ENCODE data around the gene AKR1C1. TPM values are rescaled to one million over a fixed set of nuclear protein-coding genes. Genes with fewer than 3 reads are reported as not detected.
"Not testable (repeated sequence)": the region's sequence is repeated elsewhere in the genome, so short reads cannot be mapped to it uniquely, and the experiment has no call there.

Gene AKR1C1
- total and polyA plus RNA-seq, 2 donors (not counting 3 experiments of a cell fraction or from before 2014, with no cell fraction given): 1.5 to 5.5 TPM

GRCh38 chr10:4990217-4990616 is 27.0 kb downstream of the AKR1C1 start:
- no peak overlapping the region for H3K4me2 ChIP-seq (ENCODE audit: insufficient read depth, low read length)
- no peak overlapping the region for H3K9ac ChIP-seq (replicated peaks; ENCODE audit: extremely low read depth, insufficient read depth, low read length)
- H3K4me3 ChIP-seq (replicated peaks in 1 of 3; ENCODE audit: insufficient read depth in 1 of 3, low read depth in 1 of 3, low read length in 3 of 3): no peak overlapping the region
- no peaks in the 10 kb centered on the region for H3K79me2 ChIP-seq (ENCODE audit: control insufficient read depth, insufficient read depth, low read length)
- H3K36me3 ChIP-seq (ENCODE audit: control insufficient read depth in 2 of 2, extremely low read depth in 1 of 2, insufficient read depth in 2 of 2, low read length in 2 of 2): no peaks in the 10 kb centered on the region
- dilution Hi-C loops (cut with MboI; ENCODE audit: extremely low pct_ligation_motif_present, low sequenced_read_pairs) (no loop called here), intact Hi-C loops (cut with micrococcal nuclease) (no loop called here)
- no peaks in the 10 kb centered on the region for H3K9me1 ChIP-seq (replicated peaks; ENCODE audit: control insufficient read depth, extremely low read depth, insufficient read depth, low read length)
- DNase-seq (ENCODE audit: low read depth, low spot score) (no peak), FAIRE-seq (no peak)
- ChIA-PET POLR2A (no interaction called here), CTCF (interaction anchor here (0.6 kb wide), 1 partner anchor 652 kb away, joined by 3 read pairs; no protein-coding TSS in a partner anchor)
- H4K20me1 ChIP-seq (replicated peaks; ENCODE audit: control insufficient read depth, extremely low read depth, insufficient read depth, low read length): no peaks in the 10 kb centered on the region
- H3K4me1 ChIP-seq (ENCODE audit: control insufficient read depth, extremely low read depth, insufficient read depth, low read length): no peaks in the 10 kb centered on the region
- peaks cover 0 to 3% of the 10 kb centered on the region in 2 experiments for H3K27me3 ChIP-seq (ENCODE audit: control insufficient read depth in 2 of 2, insufficient read depth in 2 of 2, low read length in 2 of 2)
- H3K9me3 ChIP-seq (replicated peaks; ENCODE audit: control insufficient read depth, insufficient read depth, low read length): no peaks in the 10 kb centered on the region
- TF ChIP-seq FOS (IDR thresholded peaks at IDR 0.05; ENCODE audit: borderline replicate concordance, insufficient read depth, low read length): no peak
- TF ChIP-seq MYC (IDR thresholded peaks at IDR 0.05; ENCODE audit: low read depth, low read length): no peak
- TF ChIP-seq MAX (IDR thresholded peaks at IDR 0.05; ENCODE audit: insufficient read depth, insufficient read length): no peak
- no peak for TF ChIP-seq GATA2 (IDR thresholded peaks at IDR 0.05; ENCODE audit: insufficient read depth, insufficient read length, low read depth, low read length)
- no peak for TF ChIP-seq POLR2AphosphoS5 (IDR thresholded peaks at IDR 0.05; ENCODE audit: insufficient read depth, low read depth, low read length)
- no peak for TF ChIP-seq JUN (IDR thresholded peaks at IDR 0.05; ENCODE audit: borderline replicate concordance, insufficient read depth, insufficient read length, low read depth)
- no peak for TF ChIP-seq POLR2A (IDR thresholded peaks at IDR 0.05; ENCODE audit: low read depth, low read length)
- BruUV-seq (replicated peaks): no TSS peak
- no peak overlapping the region for H2AFZ ChIP-seq (ENCODE audit: low read depth, low read length)
- no peak overlapping the region for H3K27ac ChIP-seq (ENCODE audit: insufficient read depth, low read depth, low read length)

- H3K9me3 ChIP-seq (replicated peaks; ENCODE audit: control insufficient read depth, insufficient read depth, low read length); H3K36me3 ChIP-seq (ENCODE audit: control insufficient read depth in 2 of 2, extremely low read depth in 1 of 2, insufficient read depth in 2 of 2, low read length in 2 of 2); H4K20me1 ChIP-seq (replicated peaks; ENCODE audit: control insufficient read depth, extremely low read depth, insufficient read depth, low read length); BruUV-seq (replicated peaks); H3K27ac ChIP-seq (ENCODE audit: insufficient read depth, low read depth, low read length); H3K4me1 ChIP-seq (ENCODE audit: control insufficient read depth, extremely low read depth, insufficient read depth, low read length); FAIRE-seq; CTCF ChIA-PET; intact Hi-C loops (cut with micrococcal nuclease); H2AFZ ChIP-seq (ENCODE audit: low read depth, low read length); POLR2A ChIA-PET; H3K27me3 ChIP-seq (ENCODE audit: control insufficient read depth in 2 of 2, insufficient read depth in 2 of 2, low read length in 2 of 2); H3K4me2 ChIP-seq (ENCODE audit: insufficient read depth, low read length); H3K4me3 ChIP-seq (replicated peaks in 1 of 3; ENCODE audit: insufficient read depth in 1 of 3, low read depth in 1 of 3, low read length in 3 of 3); DNase-seq (ENCODE audit: low read depth, low spot score); H3K9me1 ChIP-seq (replicated peaks; ENCODE audit: control insufficient read depth, extremely low read depth, insufficient read depth, low read length); H3K79me2 ChIP-seq (ENCODE audit: control insufficient read depth, insufficient read depth, low read length); H3K9ac ChIP-seq (replicated peaks; ENCODE audit: extremely low read depth, insufficient read depth, low read length); dilution Hi-C loops (cut with MboI; ENCODE audit: extremely low pct_ligation_motif_present, low sequenced_read_pairs): not testable (repeated sequence)
Measured at GRCh38 chr10:4991463-4991862, 28.2 kb downstream of the AKR1C1 start.

DNA sequence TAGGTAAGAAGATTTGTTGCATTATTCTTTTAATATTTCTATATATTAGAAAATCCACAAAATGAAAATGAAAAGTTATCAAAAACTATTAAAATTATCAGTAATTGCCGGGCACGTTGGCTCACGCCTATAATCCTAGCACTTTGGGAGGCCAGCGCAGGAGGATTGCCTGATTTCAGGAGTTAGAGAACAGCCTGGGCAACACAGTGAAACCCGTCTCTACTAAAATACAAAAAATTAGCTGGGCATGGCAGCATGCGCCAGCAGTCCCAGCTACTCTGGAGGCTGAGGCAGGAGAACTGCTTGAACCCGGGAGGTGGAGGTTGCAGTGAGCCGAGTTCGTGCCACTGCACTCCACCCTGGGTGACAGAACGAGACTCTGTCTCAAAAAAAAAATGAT is 29.3 kb downstream of the AKR1C1 start:
- H3K4me1 ChIP-seq (ENCODE audit: control insufficient read depth, extremely low read depth, insufficient read depth, low read length); BruUV-seq (replicated peaks); POLR2A ChIA-PET; H3K36me3 ChIP-seq (ENCODE audit: control insufficient read depth in 2 of 2, extremely low read depth in 1 of 2, insufficient read depth in 2 of 2, low read length in 2 of 2); H3K27me3 ChIP-seq (ENCODE audit: control insufficient read depth in 2 of 2, insufficient read depth in 2 of 2, low read length in 2 of 2); CTCF ChIA-PET; H3K9ac ChIP-seq (replicated peaks; ENCODE audit: extremely low read depth, insufficient read depth, low read length); H4K20me1 ChIP-seq (replicated peaks; ENCODE audit: control insufficient read depth, extremely low read depth, insufficient read depth, low read length); H3K79me2 ChIP-seq (ENCODE audit: control insufficient read depth, insufficient read depth, low read length); dilution Hi-C loops (cut with MboI; ENCODE audit: extremely low pct_ligation_motif_present, low sequenced_read_pairs); H3K4me2 ChIP-seq (ENCODE audit: insufficient read depth, low read length); H3K9me1 ChIP-seq (replicated peaks; ENCODE audit: control insufficient read depth, extremely low read depth, insufficient read depth, low read length); intact Hi-C loops (cut with micrococcal nuclease); DNase-seq (ENCODE audit: low read depth, low spot score); H2AFZ ChIP-seq (ENCODE audit: low read depth, low read length); H3K4me3 ChIP-seq (replicated peaks in 1 of 3; ENCODE audit: insufficient read depth in 1 of 3, low read depth in 1 of 3, low read length in 3 of 3); H3K9me3 ChIP-seq (replicated peaks; ENCODE audit: control insufficient read depth, insufficient read depth, low read length); FAIRE-seq; H3K27ac ChIP-seq (ENCODE audit: insufficient read depth, low read depth, low read length): not testable (repeated sequence)
